GM12878 (cell line): ENCODE data around the gene PRDM16. TPM values are rescaled to one million over a fixed set of nuclear protein-coding genes. Genes with fewer than 3 reads are reported as not detected.

Experiments
- ATAC-seq: fragments of 200-7000 bp; cut with Tn5 transposase; 3 replicates; pipeline ENCODE4 v1.9.1; 2020; ENCODE audit warnings: mild to moderate bottlenecking, moderate library complexity
- BruUV-seq: library from RNA; stranded (reverse); fragments of 400-500 nt; replicated peaks from 2 replicates; lab custom pipeline; 2021; lab: Mats Ljungman, UMichigan
- CTCF ChIA-PET: fragments of 300-600 bp; sonication (Branson Sonifier 250); formaldehyde crosslinking; extraction: SDS; loops from one replicate; lab custom pipeline; 2021; ENCODE audit warnings: inconsistent platforms; lab: Yijun Ruan, JAX
- POLR2A ChIA-PET: fragments of 350-600 bp; formaldehyde crosslinking; extraction: SDS; loops from one replicate; lab custom pipeline; 2021; ENCODE audit warnings: inconsistent platforms; lab: Charles Lee
- RAD21 ChIA-PET: fragments of 300-600 bp; sonication (Branson Sonifier 250); formaldehyde crosslinking; loops from one replicate; lab custom pipeline; 2023; ENCODE audit warnings: antibody characterized with exemption; ENCODE audit not compliant: unreplicated experiment; lab: Charles Lee
- SMC1A ChIA-PET: fragments of 300-600 bp; sonication (Branson Sonifier 250); formaldehyde crosslinking; loops from one replicate; lab custom pipeline; 2023; ENCODE audit not compliant: unreplicated experiment, uncharacterized antibody; lab: Charles Lee
- DNase-seq: peaks from one replicate; pipeline ENCODE4 v3.0.0-alpha.2; 2011; ENCODE audit warnings: low read depth, low spot score
- FAIRE-seq: peaks from 3 replicates; lab custom pipeline; 2011; peaks lifted over from hg19 to GRCh38; lab: Jason Lieb, UNC
- H2AFZ ChIP-seq: 2 replicates; pipeline ENCODE4 v1.6.0; 2011; ENCODE audit warnings: low read depth, low read length, control low read depth; ENCODE audit not compliant: control insufficient read depth
- H3K27ac ChIP-seq: 2 replicates; pipeline ENCODE4 v1.5.1; 2011; ENCODE audit warnings: control low read depth; ENCODE audit not compliant: control insufficient read depth, insufficient read depth
- H3K27me3 ChIP-seq, 2 experiments: replicated peaks in 1 of 2; 2 replicates each; pipeline versions ENCODE4 v1.6.0 to v1.6.1; 2011; ENCODE audit warnings: low read length in 1 of 2; ENCODE audit not compliant: control insufficient read depth in 2 of 2, insufficient read depth in 2 of 2
- H3K36me3 ChIP-seq, 2 experiments: 2 replicates each; pipeline ENCODE4 v1.5.1; 2011; ENCODE audit warnings: low read length in 1 of 2; ENCODE audit not compliant: control insufficient read depth in 2 of 2, insufficient read depth in 2 of 2
- H3K4me1 ChIP-seq: 2 replicates; pipeline ENCODE4 v1.6.1; 2011; ENCODE audit warnings: mild to moderate bottlenecking, low read length, moderate library complexity, mixed read lengths; ENCODE audit not compliant: control insufficient read depth, insufficient read depth
- H3K4me2 ChIP-seq: 2 replicates; pipeline ENCODE4 v1.6.0; 2011; ENCODE audit warnings: control low read depth; ENCODE audit not compliant: control insufficient read depth, insufficient read depth
- H3K4me3 ChIP-seq: fragments of 200-600 bp; sonication (generic); 2 replicates; pipeline ENCODE4 v1.5.1; 2016
- H3K79me2 ChIP-seq: 2 replicates; pipeline ENCODE4 v1.6.0; 2011; ENCODE audit warnings: low read length; ENCODE audit not compliant: control insufficient read depth, insufficient read depth
- H3K9ac ChIP-seq: 2 replicates; pipeline ENCODE4 v1.8.0; 2011; ENCODE audit warnings: low read length, control low read depth, mixed read lengths; ENCODE audit not compliant: control insufficient read depth, insufficient read depth
- H3K9me3 ChIP-seq: replicated peaks from 3 replicates; pipeline ENCODE4 v1.5.1; 2011; ENCODE audit warnings: mild to moderate bottlenecking, low read length; ENCODE audit not compliant: control insufficient read depth, insufficient read depth
- H4K20me1 ChIP-seq: 2 replicates; pipeline ENCODE4 v1.6.0; 2011; ENCODE audit not compliant: control insufficient read depth, insufficient read depth
- CREM ChIP-seq: IDR thresholded peaks from 2 replicates; pipeline ENCODE4 v1.6.1; 2014; ENCODE audit warnings: antibody characterized with exemption, low read depth
- EED ChIP-seq: sonication (generic); IDR thresholded peaks from 2 replicates; pipeline ENCODE4 v1.6.1; 2016; ENCODE audit warnings: antibody characterized with exemption, low read depth
- HDGF ChIP-seq: fragments of 450-650 bp; IDR thresholded peaks from 2 replicates; pipeline ENCODE4 v1.6.1; 2016; ENCODE audit warnings: antibody characterized with exemption
- JUNB ChIP-seq: IDR thresholded peaks from 2 replicates; pipeline ENCODE4 v1.6.1; 2016; ENCODE audit warnings: antibody characterized with exemption, mild to moderate bottlenecking
- KDM1A ChIP-seq: fragments of 200-600 bp; sonication (generic); IDR thresholded peaks from 2 replicates; pipeline ENCODE4 v1.6.1; 2016; ENCODE audit warnings: borderline replicate concordance
- PRDM15 ChIP-seq: fragments of 450-650 bp; formaldehyde crosslinking; IDR thresholded peaks from 2 replicates; pipeline ENCODE4 v1.4.0; 2020; ENCODE audit warnings: mild to moderate bottlenecking, moderate library complexity
- STAT1 ChIP-seq: fragments of 450-650 bp; conservative IDR thresholded peaks from 2 replicates; pipeline ENCODE4 v1.6.1; 2014; ENCODE audit warnings: antibody characterized with exemption, mild to moderate bottlenecking
- TBL1XR1 ChIP-seq: IDR thresholded peaks from 2 replicates; pipeline ENCODE4 v1.6.1; 2012; ENCODE audit warnings: low read depth, low read length, improper control_type of control experiment
- TCF12 ChIP-seq: IDR thresholded peaks from 2 replicates; pipeline ENCODE4 v1.6.1; 2011; ENCODE audit warnings: low read depth, mild to moderate bottlenecking, low read length
- ZNF24 ChIP-seq: fragments of 450-650 bp; IDR thresholded peaks from 2 replicates; pipeline ENCODE4 v1.6.1; 2017; ENCODE audit warnings: antibody characterized with exemption, mild to moderate bottlenecking
- WGBS: methylation state at CpG from one replicate; pipeline ENCODE4 v1.1.6; 2016; ENCODE audit warnings: low lambda C conversion rate; ENCODE audit not compliant: insufficient replicate concordance, insufficient coverage; ENCODE audit errors: missing lambda C conversion rate; 5-methylcytosine and 5-hydroxymethylcytosine counted together
- in situ Hi-C: fragments of 300-500 bp; cut with MboI; formaldehyde crosslinking; loops from 9 replicates; pipeline ENCODE4 v1.14.3; 2018; ENCODE audit warnings: mixed read lengths
- intact Hi-C: fragments of 100-400 bp; cut with micrococcal nuclease; formaldehyde crosslinking; loops from one replicate; pipeline ENCODE4 v1.14.2; 2022; ENCODE audit not compliant: unreplicated experiment
- polyA plus RNA-seq, 11 experiments: library from polyadenylated mRNA; depleted of rRNA in 4 of 11; unstranded in 6 of 11; stranded (reverse) in 5 of 11; fragments of >200 nt; fragmentation: Nextera tagmentation in 4 of 11; fragmentation: Illumina TruSeq in 1 of 11; extraction: Ambion mirVana in 4 of 11; extraction: Trizol in 1 of 11; gene quantifications; 1 replicate in 1 of 11; 2 replicates in 10 of 11; pipeline versions ENCODE4 v1.2.1 to v1.2.3, GENCODE V29; 2011 to 2016; ENCODE audit warnings: inconsistent platforms in 2 of 11, missing spikeins in 2 of 11, low read depth in 1 of 11
- total RNA-seq, 4 experiments: library from RNA; depleted of rRNA in 3 of 4; stranded (reverse); fragments of >200 nt in 3 of 4; fragmentation: Illumina TruSeq in 1 of 4; extraction: Trizol in 1 of 4; gene quantifications; 2 replicates each; pipeline versions ENCODE4 v1.2.1 to v1.2.3, GENCODE V29; 2013 to 2021
- TF ChIP-seq, protein P1 (sequence below): fragments of 450-650 bp; IDR thresholded peaks from 2 replicates; pipeline ENCODE4 v1.6.1; 2017; ENCODE audit warnings: mild to moderate bottlenecking, moderate library complexity
- TF ChIP-seq, protein P2 (sequence below): IDR thresholded peaks from 2 replicates; pipeline ENCODE4 v1.6.1; 2011; ENCODE audit warnings: borderline replicate concordance, low read depth, mild to moderate bottlenecking, moderate library complexity, mixed read lengths, low read length; ENCODE audit not compliant: insufficient read depth; ENCODE audit errors: extremely low read length

Gene PRDM16
- total and polyA plus RNA-seq, 10 of the 15 experiments (the other 5 are each of a cell fraction or from before 2014, with no cell fraction given) = 0.03 TPM; not detected in 9

- DNase-seq (no peak), FAIRE-seq (no peak), ATAC-seq (no peak)
- H3K79me2 ChIP-seq = no peaks in the 10 kb centered on the region
- intact Hi-C loops = no loop called here
- RAD21 ChIA-PET = no interaction called here
- no peak overlapping the region for H2AFZ ChIP-seq
- in situ Hi-C loops = no loop called here
- CTCF ChIA-PET = no interaction called here
- H4K20me1 ChIP-seq = no peaks in the 10 kb centered on the region
- TF ChIP-seq KDM1A (no peak), ZNF24 (no peak), JUNB (no peak), EED (no peak), HDGF (no peak), CREM (no peak), STAT1 (no peak), TCF12 (no peak), PRDM15 (no peak), TBL1XR1 (no peak)
- TF ChIP-seq, protein P1, sequence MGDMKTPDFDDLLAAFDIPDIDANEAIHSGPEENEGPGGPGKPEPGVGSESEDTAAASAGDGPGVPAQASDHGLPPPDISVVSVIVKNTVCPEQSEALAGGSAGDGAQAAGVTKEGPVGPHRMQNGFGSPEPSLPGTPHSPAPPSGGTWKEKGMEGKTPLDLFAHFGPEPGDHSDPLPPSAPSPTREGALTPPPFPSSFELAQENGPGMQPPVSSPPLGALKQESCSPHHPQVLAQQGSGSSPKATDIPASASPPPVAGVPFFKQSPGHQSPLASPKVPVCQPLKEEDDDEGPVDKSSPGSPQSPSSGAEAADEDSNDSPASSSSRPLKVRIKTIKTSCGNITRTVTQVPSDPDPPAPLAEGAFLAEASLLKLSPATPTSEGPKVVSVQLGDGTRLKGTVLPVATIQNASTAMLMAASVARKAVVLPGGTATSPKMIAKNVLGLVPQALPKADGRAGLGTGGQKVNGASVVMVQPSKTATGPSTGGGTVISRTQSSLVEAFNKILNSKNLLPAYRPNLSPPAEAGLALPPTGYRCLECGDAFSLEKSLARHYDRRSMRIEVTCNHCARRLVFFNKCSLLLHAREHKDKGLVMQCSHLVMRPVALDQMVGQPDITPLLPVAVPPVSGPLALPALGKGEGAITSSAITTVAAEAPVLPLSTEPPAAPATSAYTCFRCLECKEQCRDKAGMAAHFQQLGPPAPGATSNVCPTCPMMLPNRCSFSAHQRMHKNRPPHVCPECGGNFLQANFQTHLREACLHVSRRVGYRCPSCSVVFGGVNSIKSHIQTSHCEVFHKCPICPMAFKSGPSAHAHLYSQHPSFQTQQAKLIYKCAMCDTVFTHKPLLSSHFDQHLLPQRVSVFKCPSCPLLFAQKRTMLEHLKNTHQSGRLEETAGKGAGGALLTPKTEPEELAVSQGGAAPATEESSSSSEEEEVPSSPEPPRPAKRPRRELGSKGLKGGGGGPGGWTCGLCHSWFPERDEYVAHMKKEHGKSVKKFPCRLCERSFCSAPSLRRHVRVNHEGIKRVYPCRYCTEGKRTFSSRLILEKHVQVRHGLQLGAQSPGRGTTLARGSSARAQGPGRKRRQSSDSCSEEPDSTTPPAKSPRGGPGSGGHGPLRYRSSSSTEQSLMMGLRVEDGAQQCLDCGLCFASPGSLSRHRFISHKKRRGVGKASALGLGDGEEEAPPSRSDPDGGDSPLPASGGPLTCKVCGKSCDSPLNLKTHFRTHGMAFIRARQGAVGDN = no peak
- TF ChIP-seq, protein P2, sequence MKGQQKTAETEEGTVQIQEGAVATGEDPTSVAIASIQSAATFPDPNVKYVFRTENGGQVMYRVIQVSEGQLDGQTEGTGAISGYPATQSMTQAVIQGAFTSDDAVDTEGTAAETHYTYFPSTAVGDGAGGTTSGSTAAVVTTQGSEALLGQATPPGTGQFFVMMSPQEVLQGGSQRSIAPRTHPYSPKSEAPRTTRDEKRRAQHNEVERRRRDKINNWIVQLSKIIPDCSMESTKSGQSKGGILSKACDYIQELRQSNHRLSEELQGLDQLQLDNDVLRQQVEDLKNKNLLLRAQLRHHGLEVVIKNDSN = no peak
- 33% methylated on average over 11 of the region's 11 CpGs for WGBS
- POLR2A ChIA-PET = no interaction called here
- SMC1A ChIA-PET = no interaction called here
- H3K27me3 ChIP-seq = no peaks in the 10 kb centered on the region; a peak in 1 of 4 replicates
- BruUV-seq = no TSS peak
- no peaks in the 10 kb centered on the region for H3K4me1 ChIP-seq
- no peak overlapping the region for H3K4me3 ChIP-seq
- no peak overlapping the region for H3K27ac ChIP-seq
- H3K36me3 ChIP-seq = no peaks in the 10 kb centered on the region
- H3K9me3 ChIP-seq = no peaks in the 10 kb centered on the region
- H3K9ac ChIP-seq = no peak overlapping the region
- H3K4me2 ChIP-seq = no peak overlapping the region
These were observed 294.0 kb downstream of the PRDM16 start for GRCh38 chr1:3363023-3363422.
